ENCODE measurements around the gene KIAA0930.

KIAA0930 gene

GRCh38 chr22:45212992-45213751 is 27.5 kb downstream of the KIAA0930 start:
- no peak overlapping the region for H2AK5ac ChIP-seq (ENCODE audit: low read length, severe bottlenecking)
- peak overlapping the region; percentile 90 for H3K9ac ChIP-seq (ENCODE audit: low read length)
- H3K79me1 ChIP-seq (replicated peaks; ENCODE audit: low read length, poor library complexity, severe bottlenecking) = peaks cover 38% of the 10 kb centered on the region
- peak overlapping the region; percentile 15 for H2BK15ac ChIP-seq (ENCODE audit: low read depth, poor library complexity, severe bottlenecking)
- peak overlapping the region; percentile 57 for H2BK120ac ChIP-seq (ENCODE audit: low read depth, low read length)
- peak overlapping the region; percentile 66 for H4K8ac ChIP-seq (ENCODE audit: low read length)
- no peak overlapping the region for H2BK5ac ChIP-seq (ENCODE audit: low read depth, low read length, poor library complexity, severe bottlenecking)
- peak overlapping the region; percentile 50 to 52 for H3K18ac ChIP-seq (ENCODE audit: low read depth in 1 of 2, low read length in 2 of 2)
- H3K27ac ChIP-seq (ENCODE audit: low read length, poor library complexity, severe bottlenecking) = peak overlapping the region; percentile 77
- H3K4me3 ChIP-seq (ENCODE audit: insufficient read depth in 1 of 2, low read depth in 1 of 2, low read length in 2 of 2) = peak overlapping the region in 1 of 2 experiments; percentile 78
- H3K23ac ChIP-seq (ENCODE audit: low read length in 2 of 2) = peak overlapping the region in 1 of 2 experiments; percentile 2
- peak overlapping the region; percentile 73 for H4K91ac ChIP-seq (ENCODE audit: low read length)
- DNase-seq = peak; percentile 88
- H3K36me3 ChIP-seq (ENCODE audit: control insufficient read depth in 1 of 2, insufficient read depth in 2 of 2, low read depth in 1 of 2, low read length in 2 of 2) = peaks cover 3 to 10% of the 10 kb centered on the region in 2 experiments
- peak overlapping the region; percentile 2 to 53 for H3K4ac ChIP-seq (ENCODE audit: low read depth in 1 of 2, low read length in 2 of 2)
- WGBS = 61% methylated on average over 20 of the region's 22 CpGs
- no peak overlapping the region for H3K14ac ChIP-seq (ENCODE audit: low read length in 2 of 2)
- H2AFZ ChIP-seq (ENCODE audit: low read depth, low read length) = no peak overlapping the region
- H2BK12ac ChIP-seq (ENCODE audit: low read length in 2 of 2) = peak overlapping the region; percentile 29 to 85
- H3K4me1 ChIP-seq (ENCODE audit: control insufficient read depth, insufficient read depth, low read depth, low read length) = peaks cover 52% of the 10 kb centered on the region
- no peaks in the 10 kb centered on the region for H3K27me3 ChIP-seq (ENCODE audit: control insufficient read depth in 1 of 2, insufficient read depth in 1 of 2, low read length in 2 of 2)
- H3K4me2 ChIP-seq (ENCODE audit: low read length, poor library complexity, severe bottlenecking) = no peak overlapping the region
- no peaks in the 10 kb centered on the region for H3K9me3 ChIP-seq (ENCODE audit: control insufficient read depth, low read length)

- peak overlapping the region in 1 of 2 experiments; percentile 78 for H3K4me3 ChIP-seq (ENCODE audit: insufficient read depth in 1 of 2, low read depth in 1 of 2, low read length in 2 of 2)
- H4K91ac ChIP-seq (ENCODE audit: low read length) = peak overlapping the region; percentile 65
- no peak overlapping the region for H3K23ac ChIP-seq (ENCODE audit: low read length in 2 of 2)
- DNase-seq = peak; percentile 98
- no peak overlapping the region for H2BK5ac ChIP-seq (ENCODE audit: low read depth, low read length, poor library complexity, severe bottlenecking)
- peaks cover 60% of the 10 kb centered on the region for H3K4me1 ChIP-seq (ENCODE audit: control insufficient read depth, insufficient read depth, low read depth, low read length)
- no peak overlapping the region for H2AFZ ChIP-seq (ENCODE audit: low read depth, low read length)
- peak overlapping the region; percentile 77 for H3K27ac ChIP-seq (ENCODE audit: low read length, poor library complexity, severe bottlenecking)
- H3K4me2 ChIP-seq (ENCODE audit: low read length, poor library complexity, severe bottlenecking) = peak overlapping the region; percentile 70
- peak overlapping the region; percentile 41 for H4K8ac ChIP-seq (ENCODE audit: low read length)
- peak overlapping the region; percentile 10 to 79 for H3K4ac ChIP-seq (ENCODE audit: low read depth in 1 of 2, low read length in 2 of 2)
- H2BK15ac ChIP-seq (ENCODE audit: low read depth, poor library complexity, severe bottlenecking) = peak overlapping the region; percentile 52
- WGBS = 5% methylated on average over 12 of the region's 14 CpGs
- peaks cover 32% of the 10 kb centered on the region for H3K79me1 ChIP-seq (replicated peaks; ENCODE audit: low read length, poor library complexity, severe bottlenecking)
- peak overlapping the region; percentile 12 for H2BK120ac ChIP-seq (ENCODE audit: low read depth, low read length)
- H3K27me3 ChIP-seq (ENCODE audit: control insufficient read depth in 1 of 2, insufficient read depth in 1 of 2, low read length in 2 of 2) = no peaks in the 10 kb centered on the region
- no peak overlapping the region for H3K14ac ChIP-seq (ENCODE audit: low read length in 2 of 2)
- peak overlapping the region; percentile 90 for H3K9ac ChIP-seq (ENCODE audit: low read length)
- H3K9me3 ChIP-seq (ENCODE audit: control insufficient read depth, low read length) = no peaks in the 10 kb centered on the region
- peaks cover 9 to 14% of the 10 kb centered on the region in 2 experiments for H3K36me3 ChIP-seq (ENCODE audit: control insufficient read depth in 1 of 2, insufficient read depth in 2 of 2, low read depth in 1 of 2, low read length in 2 of 2)
- H2AK5ac ChIP-seq (ENCODE audit: low read length, severe bottlenecking) = no peak overlapping the region
- peak overlapping the region; percentile 74 to 95 for H3K18ac ChIP-seq (ENCODE audit: low read depth in 1 of 2, low read length in 2 of 2)
- peak overlapping the region in 1 of 2 experiments; percentile 95 for H2BK12ac ChIP-seq (ENCODE audit: low read length in 2 of 2)
Measured at GRCh38 chr22:45212306-45212709, 28.4 kb downstream of the KIAA0930 start.

- Histone ChIP-seq H3K27ac (ENCODE audit: low read length, poor library complexity, severe bottlenecking) (peak overlapping the region; percentile 77), H2AFZ (ENCODE audit: low read depth, low read length) (no peak overlapping the region), H2BK5ac (ENCODE audit: low read depth, low read length, poor library complexity, severe bottlenecking) (no peak overlapping the region), H3K4me1 (ENCODE audit: control insufficient read depth, insufficient read depth, low read depth, low read length) (peaks cover 60% of the 10 kb centered on the region), H2BK120ac (ENCODE audit: low read depth, low read length) (peak overlapping the region; percentile 12), H3K4me3 (ENCODE audit: insufficient read depth in 1 of 2, low read depth in 1 of 2, low read length in 2 of 2) (peak overlapping the region in 1 of 2 experiments; percentile 78), H3K9me3 (ENCODE audit: control insufficient read depth, low read length) (no peaks in the 10 kb centered on the region), H3K4ac (ENCODE audit: low read depth in 1 of 2, low read length in 2 of 2) (peak overlapping the region; percentile 10 to 79), H2BK15ac (ENCODE audit: low read depth, poor library complexity, severe bottlenecking) (peak overlapping the region; percentile 52), H3K9ac (ENCODE audit: low read length) (peak overlapping the region; percentile 90), H4K91ac (ENCODE audit: low read length) (peak overlapping the region; percentile 65), H3K4me2 (ENCODE audit: low read length, poor library complexity, severe bottlenecking) (peak overlapping the region; percentile 70), H3K23ac (ENCODE audit: low read length in 2 of 2) (no peak overlapping the region), H3K18ac (ENCODE audit: low read depth in 1 of 2, low read length in 2 of 2) (peak overlapping the region; percentile 74 to 95), H3K14ac (ENCODE audit: low read length in 2 of 2) (peak overlapping the region in 1 of 2 experiments; percentile 93), H2AK5ac (ENCODE audit: low read length, severe bottlenecking) (peak overlapping the region; percentile 83), H4K8ac (ENCODE audit: low read length) (peak overlapping the region; percentile 41), H3K79me1 (replicated peaks; ENCODE audit: low read length, poor library complexity, severe bottlenecking) (peaks cover 31% of the 10 kb centered on the region), H3K36me3 (ENCODE audit: control insufficient read depth in 1 of 2, insufficient read depth in 2 of 2, low read depth in 1 of 2, low read length in 2 of 2) (peaks cover 9 to 14% of the 10 kb centered on the region in 2 experiments), H2BK12ac (ENCODE audit: low read length in 2 of 2) (peak overlapping the region; percentile 46 to 95), H3K27me3 (ENCODE audit: control insufficient read depth in 1 of 2, insufficient read depth in 1 of 2, low read length in 2 of 2) (no peaks in the 10 kb centered on the region)
- no peak for DNase-seq
- 79% methylated on average over 18 of the region's 18 CpGs for WGBS
Measured at GRCh38 chr22:45211848-45212247, 28.8 kb downstream of the KIAA0930 start.

GRCh38 chr22:45211435-45211834 is 29.3 kb downstream of the KIAA0930 start:
- Histone ChIP-seq H3K36me3 (ENCODE audit: control insufficient read depth in 1 of 2, insufficient read depth in 2 of 2, low read depth in 1 of 2, low read length in 2 of 2) (peaks cover 9 to 14% of the 10 kb centered on the region in 2 experiments), H2BK12ac (ENCODE audit: low read length in 2 of 2) (peak overlapping the region; percentile 46 to 95), H3K9me3 (ENCODE audit: control insufficient read depth, low read length) (no peaks in the 10 kb centered on the region), H3K79me1 (replicated peaks; ENCODE audit: low read length, poor library complexity, severe bottlenecking) (peaks cover 30% of the 10 kb centered on the region), H3K27ac (ENCODE audit: low read length, poor library complexity, severe bottlenecking) (peak overlapping the region; percentile 77), H3K23ac (ENCODE audit: low read length in 2 of 2) (no peak overlapping the region), H2AK5ac (ENCODE audit: low read length, severe bottlenecking) (peak overlapping the region; percentile 83), H2AFZ (ENCODE audit: low read depth, low read length) (no peak overlapping the region), H4K91ac (ENCODE audit: low read length) (peak overlapping the region; percentile 65), H2BK120ac (ENCODE audit: low read depth, low read length) (peak overlapping the region; percentile 12), H3K9ac (ENCODE audit: low read length) (peak overlapping the region; percentile 90), H3K14ac (ENCODE audit: low read length in 2 of 2) (peak overlapping the region in 1 of 2 experiments; percentile 93), H2BK5ac (ENCODE audit: low read depth, low read length, poor library complexity, severe bottlenecking) (no peak overlapping the region), H3K18ac (ENCODE audit: low read depth in 1 of 2, low read length in 2 of 2) (peak overlapping the region; percentile 76 to 95), H4K8ac (ENCODE audit: low read length) (peak overlapping the region; percentile 41), H3K4me3 (ENCODE audit: insufficient read depth in 1 of 2, low read depth in 1 of 2, low read length in 2 of 2) (peak overlapping the region in 1 of 2 experiments; percentile 78), H3K4me1 (ENCODE audit: control insufficient read depth, insufficient read depth, low read depth, low read length) (peaks cover 57% of the 10 kb centered on the region), H3K4me2 (ENCODE audit: low read length, poor library complexity, severe bottlenecking) (no peak overlapping the region), H2BK15ac (ENCODE audit: low read depth, poor library complexity, severe bottlenecking) (peak overlapping the region; percentile 13), H3K4ac (ENCODE audit: low read depth in 1 of 2, low read length in 2 of 2) (peak overlapping the region; percentile 10 to 79), H3K27me3 (ENCODE audit: control insufficient read depth in 1 of 2, insufficient read depth in 1 of 2, low read length in 2 of 2) (no peaks in the 10 kb centered on the region)
- DNase-seq = peak; percentile 39
- WGBS = 73% methylated on average over 8 of the region's 8 CpGs

Measured in mesenchymal stem cell (in vitro differentiated cells and primary cell).